ENCODE results near the gene PCDHA1.
"Not testable (repeated sequence)": the region's sequence is repeated elsewhere in the genome, so short reads cannot be mapped to it uniquely, and the experiment has no call there.

PCDHA1 gene

DNA sequence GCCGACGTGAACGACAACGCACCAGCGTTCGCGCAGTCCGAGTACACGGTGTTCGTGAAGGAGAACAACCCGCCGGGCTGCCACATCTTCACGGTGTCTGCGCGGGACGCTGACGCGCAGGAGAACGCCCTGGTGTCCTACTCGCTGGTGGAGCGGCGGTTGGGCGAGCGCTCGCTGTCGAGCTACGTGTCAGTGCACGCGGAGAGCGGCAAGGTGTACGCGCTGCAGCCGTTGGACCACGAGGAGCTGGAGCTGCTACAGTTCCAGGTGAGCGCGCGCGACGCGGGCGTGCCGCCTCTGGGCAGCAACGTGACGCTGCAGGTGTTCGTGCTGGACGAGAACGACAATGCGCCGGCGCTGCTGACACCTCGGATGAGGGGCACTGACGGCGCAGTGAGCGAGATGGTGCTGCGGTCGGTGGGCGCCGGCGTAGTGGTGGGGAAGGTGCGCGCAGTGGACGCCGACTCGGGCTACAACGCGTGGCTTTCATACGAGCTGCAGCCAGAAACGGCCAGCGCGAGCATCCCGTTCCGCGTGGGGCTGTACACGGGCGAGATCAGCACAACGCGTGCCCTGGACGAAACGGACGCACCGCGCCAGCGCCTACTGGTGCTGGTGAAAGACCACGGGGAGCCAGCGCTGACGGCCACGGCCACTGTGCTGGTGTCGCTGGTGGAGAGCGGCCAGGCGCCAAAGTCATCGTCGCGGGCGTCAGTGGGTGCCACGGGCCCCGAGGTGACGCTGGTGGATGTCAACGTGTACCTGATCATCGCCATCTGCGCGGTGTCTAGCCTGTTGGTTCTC is 64.1 kb downstream of the PCDHA1 start:
- H3K27ac ChIP-seq; H3K36me3 ChIP-seq; H3K4me3 ChIP-seq (ENCODE audit: low read depth in 1 of 2, low read length in 1 of 2); H3K4me1 ChIP-seq (ENCODE audit: control insufficient read depth in 1 of 2, insufficient read depth in 1 of 2, low read depth in 1 of 2, low read length in 1 of 2); H3K27me3 ChIP-seq: not testable (repeated sequence)
- peaks cover 17% of the 10 kb centered on the region for H3K9me3 ChIP-seq

- peaks cover 6% of the 10 kb centered on the region for H3K9me3 ChIP-seq
Measured at GRCh38 chr5:140855772-140856674, 70.1 kb downstream of the PCDHA1 start, which contains the start of gene PCDHA10. Gene PCDHA10, plus strand, starts transcription at chr5:140855897. Its CDS starts 152 bp downstream, at chr5:140856049.

DNA sequence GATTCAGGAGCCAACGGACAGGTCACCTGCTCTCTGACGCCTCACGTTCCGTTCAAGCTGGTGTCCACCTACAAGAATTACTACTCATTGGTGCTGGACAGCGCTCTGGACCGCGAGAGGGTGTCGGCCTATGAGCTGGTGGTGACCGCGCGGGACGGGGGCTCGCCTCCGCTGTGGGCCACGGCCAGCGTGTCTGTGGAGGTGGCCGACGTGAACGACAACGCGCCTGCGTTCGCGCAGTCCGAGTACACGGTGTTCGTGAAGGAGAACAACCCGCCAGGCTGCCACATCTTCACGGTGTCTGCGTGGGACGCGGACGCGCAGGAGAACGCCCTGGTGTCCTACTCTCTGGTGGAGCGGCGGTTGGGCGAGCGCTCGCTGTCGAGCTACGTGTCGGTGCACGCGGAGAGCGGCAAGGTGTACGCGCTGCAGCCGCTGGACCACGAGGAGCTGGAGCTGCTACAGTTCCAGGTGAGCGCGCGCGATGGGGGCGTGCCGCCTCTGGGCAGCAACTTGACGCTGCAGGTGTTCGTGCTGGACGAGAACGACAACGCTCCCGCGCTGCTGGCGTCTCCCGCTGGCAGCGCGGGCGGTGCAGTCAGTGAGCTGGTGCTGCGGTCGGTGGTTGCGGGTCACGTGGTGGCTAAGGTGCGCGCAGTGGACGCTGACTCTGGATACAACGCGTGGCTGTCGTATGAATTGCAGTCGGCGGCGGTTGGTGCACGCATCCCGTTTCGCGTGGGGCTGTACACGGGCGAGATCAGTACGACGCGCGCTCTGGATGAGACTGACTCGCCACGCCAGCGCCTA is 71.4 kb downstream of the PCDHA1 start:
- no peak overlapping the region for H3K27ac ChIP-seq
- H3K4me1 ChIP-seq (ENCODE audit: control insufficient read depth in 1 of 2, insufficient read depth in 1 of 2, low read depth in 1 of 2, low read length in 1 of 2): no peaks in the 10 kb centered on the region
- H3K36me3 ChIP-seq: no peaks in the 10 kb centered on the region
- no peak for TF ChIP-seq CTCF (IDR thresholded peaks at IDR 0.05)
- H3K9me3 ChIP-seq: peaks cover 11% of the 10 kb centered on the region
- H3K4me3 ChIP-seq (ENCODE audit: low read depth in 1 of 2, low read length in 1 of 2): no peak overlapping the region
- H3K27me3 ChIP-seq: peaks cover 18% of the 10 kb centered on the region

More at GRCh38 chr5:140855772-140856674, 70.1 kb downstream of the PCDHA1 start, which contains the start of gene PCDHA10:
- no peak for TF ChIP-seq CTCF (IDR thresholded peaks at IDR 0.05)
- Histone ChIP-seq H3K36me3 (no peaks in the 10 kb centered on the region), H3K4me1 (ENCODE audit: control insufficient read depth in 1 of 2, insufficient read depth in 1 of 2, low read depth in 1 of 2, low read length in 1 of 2) (no peaks in the 10 kb centered on the region), H3K4me3 (ENCODE audit: low read depth in 1 of 2, low read length in 1 of 2) (no peak within 1 kb of the TSS), H3K27ac (no peak within 1 kb of the TSS), H3K27me3 (peaks cover 18% of the 10 kb centered on the region)

- no peak for TF ChIP-seq CTCF (IDR thresholded peaks at IDR 0.05)
- Histone ChIP-seq H3K4me3 (ENCODE audit: low read depth in 1 of 2, low read length in 1 of 2) (no peak overlapping the region), H3K36me3 (no peaks in the 10 kb centered on the region), H3K9me3 (peaks cover 16% of the 10 kb centered on the region), H3K27me3 (peaks cover 18% of the 10 kb centered on the region), H3K4me1 (ENCODE audit: control insufficient read depth in 1 of 2, insufficient read depth in 1 of 2, low read depth in 1 of 2, low read length in 1 of 2) (no peaks in the 10 kb centered on the region), H3K27ac (no peak overlapping the region)
Measured at GRCh38 chr5:140857987-140858240, 72.0 kb downstream of the PCDHA1 start.

GRCh38 chr5:140862441-140863295 is 76.7 kb downstream of the PCDHA1 start:
- no peak for TF ChIP-seq CTCF (IDR thresholded peaks at IDR 0.05)
- H3K27ac ChIP-seq: no peak overlapping the region
- no peaks in the 10 kb centered on the region for H3K27me3 ChIP-seq
- no peaks in the 10 kb centered on the region for H3K36me3 ChIP-seq
- H3K4me3 ChIP-seq (ENCODE audit: low read depth in 1 of 2, low read length in 1 of 2): no peak overlapping the region
- H3K9me3 ChIP-seq: peaks cover 20% of the 10 kb centered on the region
- no peaks in the 10 kb centered on the region for H3K4me1 ChIP-seq (ENCODE audit: control insufficient read depth in 1 of 2, insufficient read depth in 1 of 2, low read depth in 1 of 2, low read length in 1 of 2)

Data from neutrophil (primary cell).